SU-DHL-6 (cell line): ENCODE measurements around the gene MAP4K5.

Source experiments
- H2AFZ ChIP-seq: fragments of 200-600 bp; sonication (generic); 2 replicates; pipeline ENCODE4 v1.6.1; 2014; ENCODE audit warnings: low read depth, mild to moderate bottlenecking, moderate library complexity, mixed read lengths, antibody characterized with exemption, low read length; ENCODE audit not compliant: severe bottlenecking
- H3F3A ChIP-seq: fragments of 200-600 bp; shearing (Covaris generic); 2 replicates; pipeline ENCODE4 v1.6.0; 2016; ENCODE audit warnings: antibody characterized with exemption, mild to moderate bottlenecking; ENCODE audit not compliant: insufficient read depth
- H3K27ac ChIP-seq: fragments of 200-600 bp; sonication (generic); 2 replicates; pipeline ENCODE4 v1.5.1; 2016; ENCODE audit warnings: low read depth, mild to moderate bottlenecking, low read length, moderate library complexity, mixed read lengths
- H3K27me3 ChIP-seq: fragments of 200-600 bp; sonication (generic), shearing (Covaris generic); 2 replicates; pipeline ENCODE4 v1.6.0; 2014; ENCODE audit warnings: mild to moderate bottlenecking, low read length
- H3K36me3 ChIP-seq: fragments of 200-600 bp; sonication (generic); 2 replicates; pipeline ENCODE4 v1.6.1; 2014; ENCODE audit warnings: mild to moderate bottlenecking, low read length, mixed read lengths
- H3K4me2 ChIP-seq: fragments of 300-600, 200-600 bp; shearing (Covaris generic), sonication (generic); 2 replicates; pipeline ENCODE4 v1.6.0; 2014; ENCODE audit warnings: low read length, low read depth, mild to moderate bottlenecking; ENCODE audit not compliant: poor library complexity, severe bottlenecking
- H3K4me3 ChIP-seq: fragments of 200-600 bp; sonication (generic); 2 replicates; pipeline ENCODE4 v1.5.1; 2014; ENCODE audit warnings: antibody characterized with exemption, low read length, mild to moderate bottlenecking, mixed read lengths; ENCODE audit not compliant: insufficient read depth, poor library complexity, severe bottlenecking
- H3K79me2 ChIP-seq: fragments of 200-600 bp; sonication (generic); 2 replicates; pipeline ENCODE4 v1.6.1; 2014; ENCODE audit warnings: mild to moderate bottlenecking, low read length, moderate library complexity; ENCODE audit not compliant: insufficient read depth
- H3K9ac ChIP-seq: fragments of 200-600 bp; sonication (generic); 2 replicates; pipeline ENCODE4 v1.7.0; 2014; ENCODE audit warnings: mild to moderate bottlenecking, low read length
- H3K9me2 ChIP-seq: fragments of 200-600 bp; sonication (generic); replicated peaks from 2 replicates; pipeline ENCODE4 v1.6.1; 2014; ENCODE audit warnings: low read length; ENCODE audit not compliant: insufficient read depth
- H3K9me3 ChIP-seq: fragments of 200-600 bp; sonication (generic); 2 replicates; pipeline ENCODE4 v1.6.1; 2014; ENCODE audit warnings: low read length, mixed read lengths; ENCODE audit not compliant: insufficient read depth
- H4K20me1 ChIP-seq: fragments of 200-600 bp; sonication (generic); 2 replicates; pipeline ENCODE4 v1.6.1; 2014; ENCODE audit warnings: low read depth, mild to moderate bottlenecking, antibody characterized with exemption, low read length, moderate library complexity, mixed read lengths
- EZH2phosphoT487 ChIP-seq: fragments of 200-600 bp; sonication (generic), shearing (Covaris generic); conservative IDR thresholded peaks from 2 replicates; pipeline ENCODE4 v1.6.1; 2018; ENCODE audit warnings: mild to moderate bottlenecking, antibody characterized with exemption, low read length, moderate library complexity, mixed read lengths
- TF ChIP-seq, protein P1 (sequence below): fragments of 200-600 bp; sonication (generic); IDR thresholded peaks from one replicate; pipeline ENCODE4 v1.5.1; 2017; ENCODE audit warnings: antibody characterized with exemption, mild to moderate bottlenecking, low read length, moderate library complexity; ENCODE audit not compliant: insufficient read depth, poor library complexity, severe bottlenecking

The MAP4K5 gene

DNA sequence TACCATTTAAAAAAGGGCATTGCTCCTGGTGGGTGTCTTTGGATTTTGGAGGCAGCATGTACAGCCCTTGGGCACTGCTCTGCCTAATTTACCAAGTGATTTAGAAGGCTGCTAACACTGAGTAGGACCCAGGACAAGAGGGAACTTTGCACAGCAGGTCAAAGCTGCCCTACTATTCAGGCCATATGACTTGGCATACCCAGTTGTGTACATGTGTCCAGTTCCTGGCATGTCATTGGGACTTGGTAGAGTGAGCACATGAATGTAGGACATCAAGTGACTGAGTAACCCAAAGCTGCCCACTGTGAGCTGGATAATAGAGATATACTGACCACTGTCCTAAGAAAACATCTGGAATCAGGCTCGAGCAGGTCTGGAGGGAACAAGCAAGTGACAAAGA, 151.4 kb downstream of the MAP4K5 start:
- Histone ChIP-seq H4K20me1 (no peaks in the 10 kb centered on the region), H3K9me3 (no peaks in the 10 kb centered on the region), H3K27me3 (no peaks in the 10 kb centered on the region), H3K36me3 (no peaks in the 10 kb centered on the region), H2AFZ (no peak overlapping the region), H3K79me2 (no peaks in the 10 kb centered on the region), H3K9me2 (no peaks in the 10 kb centered on the region), H3F3A (no peaks in the 10 kb centered on the region), H3K4me3 (no peak overlapping the region), H3K27ac (no peak overlapping the region), H3K4me2 (no peak overlapping the region), H3K9ac (no peak overlapping the region)
- TF ChIP-seq, protein P1, sequence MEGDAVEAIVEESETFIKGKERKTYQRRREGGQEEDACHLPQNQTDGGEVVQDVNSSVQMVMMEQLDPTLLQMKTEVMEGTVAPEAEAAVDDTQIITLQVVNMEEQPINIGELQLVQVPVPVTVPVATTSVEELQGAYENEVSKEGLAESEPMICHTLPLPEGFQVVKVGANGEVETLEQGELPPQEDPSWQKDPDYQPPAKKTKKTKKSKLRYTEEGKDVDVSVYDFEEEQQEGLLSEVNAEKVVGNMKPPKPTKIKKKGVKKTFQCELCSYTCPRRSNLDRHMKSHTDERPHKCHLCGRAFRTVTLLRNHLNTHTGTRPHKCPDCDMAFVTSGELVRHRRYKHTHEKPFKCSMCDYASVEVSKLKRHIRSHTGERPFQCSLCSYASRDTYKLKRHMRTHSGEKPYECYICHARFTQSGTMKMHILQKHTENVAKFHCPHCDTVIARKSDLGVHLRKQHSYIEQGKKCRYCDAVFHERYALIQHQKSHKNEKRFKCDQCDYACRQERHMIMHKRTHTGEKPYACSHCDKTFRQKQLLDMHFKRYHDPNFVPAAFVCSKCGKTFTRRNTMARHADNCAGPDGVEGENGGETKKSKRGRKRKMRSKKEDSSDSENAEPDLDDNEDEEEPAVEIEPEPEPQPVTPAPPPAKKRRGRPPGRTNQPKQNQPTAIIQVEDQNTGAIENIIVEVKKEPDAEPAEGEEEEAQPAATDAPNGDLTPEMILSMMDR = no peak
- TF ChIP-seq EZH2phosphoT487 = no peak

DNA sequence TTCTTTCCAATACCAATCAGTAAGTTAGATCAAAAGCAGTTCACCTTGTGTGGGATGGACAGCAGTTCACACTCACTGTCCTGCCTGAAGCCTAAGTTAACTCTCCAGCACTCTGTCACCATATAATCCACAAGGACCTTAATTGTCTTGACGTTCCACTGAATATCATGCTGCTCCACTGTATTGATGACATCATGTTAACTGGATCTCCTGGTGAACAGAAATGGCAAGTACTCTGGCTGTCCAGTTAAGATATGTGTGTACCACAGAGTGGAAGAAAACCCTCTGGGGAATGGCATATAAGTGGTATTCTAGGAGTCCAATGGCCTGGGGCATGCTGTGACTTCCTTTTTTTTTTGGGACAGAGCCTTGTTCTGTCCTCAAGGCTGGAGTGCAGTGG, 151.9 kb downstream of the MAP4K5 start:
- H3F3A ChIP-seq = no peaks in the 10 kb centered on the region
- TF ChIP-seq, protein P1 = no peak
- TF ChIP-seq EZH2phosphoT487 = no peak
- H3K4me3 ChIP-seq = no peak overlapping the region
- H3K9me3 ChIP-seq = no peaks in the 10 kb centered on the region
- no peak overlapping the region for H3K27ac ChIP-seq
- H3K9me2 ChIP-seq = no peaks in the 10 kb centered on the region
- H3K36me3 ChIP-seq = no peaks in the 10 kb centered on the region
- no peaks in the 10 kb centered on the region for H3K27me3 ChIP-seq
- no peak overlapping the region for H2AFZ ChIP-seq
- H3K79me2 ChIP-seq = no peaks in the 10 kb centered on the region
- H4K20me1 ChIP-seq = no peaks in the 10 kb centered on the region
- no peak overlapping the region for H3K9ac ChIP-seq
- H3K4me2 ChIP-seq = no peak overlapping the region

DNA sequence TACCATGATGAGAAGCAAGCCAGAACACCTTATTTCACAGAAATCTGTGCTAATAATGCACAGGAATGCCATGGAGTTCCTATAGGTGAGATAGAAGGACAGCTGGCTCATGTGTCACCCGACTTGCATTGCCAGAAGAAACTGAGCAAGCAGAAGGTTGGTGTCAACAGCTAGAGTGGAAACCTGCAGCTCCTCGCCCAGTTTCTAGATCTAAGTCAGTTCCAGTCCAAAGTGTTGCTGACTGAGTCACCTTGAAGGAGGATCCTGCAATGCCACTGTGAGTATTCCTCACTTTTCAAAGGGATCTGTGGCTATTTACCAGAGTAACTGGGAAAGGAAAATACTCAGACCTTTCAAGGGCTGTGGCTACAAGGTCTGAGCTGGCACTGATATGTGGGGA, 152.8 kb downstream of the MAP4K5 start:
- Histone ChIP-seq H3K9ac (no peak overlapping the region), H2AFZ (no peak overlapping the region), H3K9me3 (no peaks in the 10 kb centered on the region), H3K27ac (no peak overlapping the region), H3K79me2 (no peaks in the 10 kb centered on the region), H3K9me2 (no peaks in the 10 kb centered on the region), H3K27me3 (no peaks in the 10 kb centered on the region), H3K36me3 (no peaks in the 10 kb centered on the region), H4K20me1 (no peaks in the 10 kb centered on the region), H3F3A (no peaks in the 10 kb centered on the region), H3K4me3 (no peak overlapping the region), H3K4me2 (no peak overlapping the region)
- no peak for TF ChIP-seq EZH2phosphoT487
- TF ChIP-seq, protein P1 = no peak
